Measurements from ENCODE around the gene STRIP1.

DNA sequence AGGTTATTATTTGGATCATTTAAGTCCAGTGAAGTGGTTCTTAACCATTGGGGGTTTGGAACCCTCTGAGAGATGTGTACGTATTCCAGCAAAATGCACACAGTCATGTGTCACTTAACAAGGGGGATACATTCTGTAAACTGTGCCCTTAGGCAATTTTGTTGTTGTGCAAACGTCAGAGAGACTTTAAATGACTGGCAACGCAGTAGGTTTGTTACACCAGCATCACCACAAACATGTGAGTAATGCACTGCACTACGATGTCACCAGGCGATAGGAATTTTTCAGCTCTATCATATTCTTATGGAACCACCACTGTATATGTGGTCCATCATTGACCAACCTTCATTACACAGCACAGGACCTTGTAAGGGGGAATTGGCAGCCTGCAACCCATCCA, 37.9 kb upstream of the STRIP1 start:
- TF ChIP-seq TEAD4 (IDR thresholded peaks at IDR 0.05; ENCODE audit: borderline replicate concordance, insufficient read depth) (no peak), GATA2 (CRISPR knock-in tag; IDR thresholded peaks at IDR 0.05) (no peak), EP300 (IDR thresholded peaks at IDR 0.05; ENCODE audit: borderline replicate concordance in 1 of 2, low read depth in 1 of 2, low read length in 1 of 2) (no peak), MEF2A (IDR thresholded peaks at IDR 0.05; ENCODE audit: borderline replicate concordance, low read depth) (no peak), FOSL2 (IDR thresholded peaks at IDR 0.05; ENCODE audit: borderline replicate concordance, low read depth) (no peak), TAF1 (IDR thresholded peaks at IDR 0.05; ENCODE audit: borderline replicate concordance, low read depth, low read length) (no peak), RAD21 (IDR thresholded peaks at IDR 0.05; ENCODE audit: low read length) (no peak)
- TF ChIP-seq, protein P1, sequence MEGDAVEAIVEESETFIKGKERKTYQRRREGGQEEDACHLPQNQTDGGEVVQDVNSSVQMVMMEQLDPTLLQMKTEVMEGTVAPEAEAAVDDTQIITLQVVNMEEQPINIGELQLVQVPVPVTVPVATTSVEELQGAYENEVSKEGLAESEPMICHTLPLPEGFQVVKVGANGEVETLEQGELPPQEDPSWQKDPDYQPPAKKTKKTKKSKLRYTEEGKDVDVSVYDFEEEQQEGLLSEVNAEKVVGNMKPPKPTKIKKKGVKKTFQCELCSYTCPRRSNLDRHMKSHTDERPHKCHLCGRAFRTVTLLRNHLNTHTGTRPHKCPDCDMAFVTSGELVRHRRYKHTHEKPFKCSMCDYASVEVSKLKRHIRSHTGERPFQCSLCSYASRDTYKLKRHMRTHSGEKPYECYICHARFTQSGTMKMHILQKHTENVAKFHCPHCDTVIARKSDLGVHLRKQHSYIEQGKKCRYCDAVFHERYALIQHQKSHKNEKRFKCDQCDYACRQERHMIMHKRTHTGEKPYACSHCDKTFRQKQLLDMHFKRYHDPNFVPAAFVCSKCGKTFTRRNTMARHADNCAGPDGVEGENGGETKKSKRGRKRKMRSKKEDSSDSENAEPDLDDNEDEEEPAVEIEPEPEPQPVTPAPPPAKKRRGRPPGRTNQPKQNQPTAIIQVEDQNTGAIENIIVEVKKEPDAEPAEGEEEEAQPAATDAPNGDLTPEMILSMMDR (IDR thresholded peaks at IDR 0.05): no peak
